Hematopoietic multipotent progenitor cell treated with erythropoietin and hydrocortisone succinate and interleukin-3 and kit ligand, for 15 days (in vitro differentiated cells): ENCODE results near the gene SHROOM2.
"Not testable (repeated sequence)": the region's sequence is repeated elsewhere in the genome, so short reads cannot be mapped to it uniquely, and the experiment has no call there.

ENCODE experiments used
- DNase-seq: peaks from one replicate; pipeline ENCODE4 v3.0.0-alpha.2; 2015; ENCODE audit warnings: low spot score

The SHROOM2 gene

DNA sequence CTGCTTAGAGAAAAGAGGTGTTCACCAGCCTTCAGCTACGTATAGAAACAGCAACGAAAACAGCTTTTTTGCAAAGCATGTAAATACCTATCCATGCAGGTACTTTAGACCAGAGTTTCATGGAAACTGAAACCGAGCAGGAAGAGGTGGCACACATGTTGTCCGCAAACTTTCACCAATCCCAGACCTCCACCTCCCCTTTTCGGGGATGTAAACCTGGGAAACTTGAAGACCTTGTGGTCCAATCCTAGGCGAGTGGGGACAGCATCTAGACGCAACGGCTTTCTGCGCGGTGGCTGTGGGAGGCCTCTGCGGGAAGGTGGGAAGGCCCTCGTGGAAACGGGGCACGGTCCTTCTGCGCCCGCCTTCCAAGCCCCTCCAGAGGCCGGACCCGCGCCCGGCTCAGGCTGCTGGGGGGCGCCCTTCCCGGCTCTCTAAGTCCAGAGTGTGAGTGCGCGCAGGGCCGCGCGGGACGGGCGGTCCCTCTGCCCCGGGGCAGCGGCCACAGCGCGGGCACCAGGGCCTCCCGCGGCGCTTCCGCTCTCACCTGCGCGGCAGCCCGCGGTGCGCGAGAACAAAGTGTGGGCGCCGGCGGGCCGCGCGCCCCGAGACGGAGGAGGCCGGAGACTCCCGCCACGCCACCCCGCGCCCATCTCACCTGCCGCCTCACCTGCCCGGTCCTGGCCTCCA is 830 bp upstream of the SHROOM2 start:
- no peak for DNase-seq

DNA sequence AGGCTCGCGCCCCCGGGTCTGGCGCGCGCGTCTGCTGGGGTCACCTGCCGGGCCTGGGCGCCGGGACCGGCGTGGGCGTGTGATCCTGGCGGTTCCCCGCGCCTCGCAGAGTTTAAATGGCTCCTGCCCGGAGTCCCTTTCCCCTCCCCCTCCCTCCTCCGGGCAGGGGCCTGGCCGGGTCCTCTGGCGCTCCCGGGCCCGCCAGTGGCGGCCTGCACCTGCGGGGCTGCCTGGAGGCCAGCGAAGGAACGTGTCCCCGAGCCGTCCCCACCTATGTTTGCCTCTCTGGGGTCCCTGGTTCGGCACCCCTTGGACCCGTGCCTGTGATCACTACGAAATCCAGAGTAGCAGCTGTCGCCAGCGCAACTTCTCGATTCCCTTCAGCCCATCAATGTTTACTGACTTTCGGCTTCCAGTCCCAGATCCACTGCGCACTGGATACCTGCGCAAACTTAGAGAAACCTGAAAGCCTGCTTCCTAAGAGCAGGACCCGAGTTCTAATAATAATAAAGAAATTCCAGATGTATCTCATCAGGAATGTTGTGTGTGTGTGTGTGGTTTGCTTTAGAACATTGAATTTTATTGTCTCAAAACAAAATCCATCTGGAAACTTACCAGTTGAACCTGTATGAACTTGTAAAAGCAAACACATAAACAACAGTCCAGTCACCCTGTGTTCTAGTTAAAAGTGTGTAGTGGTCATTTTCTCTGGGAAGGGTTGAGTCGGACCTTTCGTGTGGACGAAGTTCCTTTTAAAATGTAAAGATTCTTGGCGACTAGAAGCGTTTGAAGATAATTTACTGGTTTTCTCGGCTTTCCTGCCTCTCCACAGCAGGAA is 788 bp downstream of the SHROOM2 start:
- DNase-seq = no peak

DNA sequence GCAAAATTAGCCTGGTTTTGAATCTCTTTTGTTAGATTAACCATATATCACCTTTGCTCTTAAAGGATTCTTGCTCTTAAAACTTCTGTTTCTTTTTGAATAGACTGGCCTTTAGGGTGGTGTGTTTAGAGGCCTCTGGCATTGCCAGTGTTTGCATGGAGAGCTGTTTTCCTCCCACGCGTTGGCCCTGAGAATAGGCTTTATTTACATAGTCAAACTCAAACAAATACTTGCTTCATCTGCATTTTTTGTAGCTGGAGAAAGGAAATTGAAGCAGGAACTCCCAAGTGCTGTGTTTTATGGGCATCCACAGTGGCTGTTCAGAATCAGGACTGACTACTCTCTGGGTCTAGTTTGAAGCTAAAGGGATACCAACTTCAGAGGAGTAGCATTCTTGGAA is 2.7 kb downstream of the SHROOM2 start:
- no peak for DNase-seq

DNA sequence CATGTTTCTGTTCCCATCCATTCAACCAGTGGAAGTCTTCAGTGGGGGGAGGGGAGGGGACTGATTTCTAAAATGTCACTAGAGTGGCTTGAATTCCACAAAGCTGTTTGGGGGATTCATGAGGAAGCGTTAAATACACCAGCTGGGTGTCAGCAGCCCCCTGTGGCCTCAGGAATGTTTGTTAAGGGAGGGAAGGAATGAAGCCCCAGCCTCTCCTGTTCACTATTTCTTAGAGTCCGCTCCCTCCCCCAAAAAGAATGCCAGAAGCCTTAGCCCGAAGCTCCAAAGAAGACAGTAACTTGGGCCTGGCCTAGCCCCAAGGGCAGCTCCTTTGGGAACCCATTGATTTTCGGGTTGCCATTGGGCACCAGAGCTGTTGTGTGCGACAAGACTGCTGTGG is 3.3 kb downstream of the SHROOM2 start:
- no peak for DNase-seq

DNA sequence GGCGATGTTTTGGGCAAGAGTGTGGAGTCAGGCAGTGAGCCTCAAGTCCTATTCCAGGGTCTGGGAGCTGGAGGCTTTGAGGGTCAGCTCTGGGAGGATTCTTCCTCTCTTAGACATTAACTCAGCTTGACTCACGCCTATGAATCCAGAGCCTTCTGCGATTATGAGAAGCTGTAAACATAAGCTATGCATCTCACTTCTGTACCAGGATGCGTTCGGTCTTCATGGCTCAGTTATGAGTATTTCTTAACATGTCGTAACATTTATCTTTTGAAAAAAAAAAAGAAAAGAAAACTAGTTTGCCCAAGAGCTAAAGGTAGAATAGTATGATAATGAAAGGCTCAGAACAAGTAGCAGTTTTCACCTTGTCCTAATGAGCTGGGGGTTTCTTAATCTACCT is 4.6 kb downstream of the SHROOM2 start:
- DNase-seq = no peak

DNA sequence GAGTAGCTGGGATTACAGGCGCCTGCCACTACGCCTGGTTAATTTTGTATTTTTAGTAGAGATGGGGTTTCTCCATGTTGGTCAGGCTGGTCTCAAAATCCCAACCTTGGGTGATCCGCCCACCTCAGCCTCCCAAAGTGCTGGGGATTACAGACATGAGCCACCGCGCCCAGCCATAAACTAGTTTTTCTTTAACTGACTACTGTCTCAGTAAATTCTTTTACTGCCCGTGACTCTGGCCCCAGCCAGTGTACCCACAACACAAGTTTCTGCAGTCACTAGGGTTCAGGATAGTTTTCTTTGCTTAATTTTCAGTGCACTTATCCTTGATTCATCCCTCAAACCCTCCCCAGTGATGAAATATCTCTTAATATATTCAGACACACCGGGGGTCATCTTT is 8.3 kb downstream of the SHROOM2 start:
- no peak for DNase-seq

DNA sequence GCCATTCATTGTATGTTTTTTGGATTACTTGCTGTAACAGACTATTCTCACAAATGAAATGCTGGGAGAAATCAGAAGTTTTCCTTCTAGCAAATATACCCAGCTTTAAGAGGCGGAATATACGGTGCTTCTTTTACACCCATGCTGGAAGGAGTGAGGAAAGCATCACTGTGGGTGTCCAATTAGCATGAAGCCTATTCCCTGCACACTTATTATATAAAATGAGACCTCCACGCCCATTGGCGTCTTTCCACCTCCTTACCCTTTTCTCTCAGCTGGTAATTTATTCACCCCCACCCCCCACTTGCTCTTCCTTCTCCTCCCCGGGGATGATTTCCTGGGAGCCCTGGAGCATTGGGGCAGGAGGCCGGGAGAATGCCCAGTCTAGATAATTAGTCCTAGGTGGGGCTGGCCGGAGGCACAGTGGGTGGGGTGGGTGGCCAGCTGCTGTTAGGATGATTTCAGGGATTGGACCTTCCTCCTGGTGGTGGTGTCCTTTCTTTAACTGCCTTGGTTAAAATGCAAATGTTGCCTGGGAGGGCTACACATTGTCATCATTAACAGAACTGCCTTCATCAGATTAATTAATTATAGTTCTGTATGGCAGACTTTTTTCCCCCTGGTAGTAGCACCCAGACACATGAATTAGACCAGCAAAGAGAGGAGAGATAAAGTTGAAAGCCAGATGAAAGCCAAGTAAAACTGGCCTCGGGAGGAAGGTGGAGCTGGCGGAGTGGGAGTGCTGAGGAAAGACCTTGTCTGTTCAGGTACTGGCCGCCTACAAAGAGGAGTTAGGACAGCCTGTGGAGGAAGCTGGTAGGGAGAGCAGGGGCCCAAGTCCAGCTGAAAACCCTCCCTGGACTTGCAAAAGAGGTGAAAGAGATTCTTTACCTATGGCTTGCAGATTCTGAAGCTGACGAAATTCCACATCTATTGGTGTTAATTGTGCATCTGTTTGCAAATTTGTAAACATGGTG is 11.4 kb downstream of the SHROOM2 start:
- no peak for DNase-seq

DNA sequence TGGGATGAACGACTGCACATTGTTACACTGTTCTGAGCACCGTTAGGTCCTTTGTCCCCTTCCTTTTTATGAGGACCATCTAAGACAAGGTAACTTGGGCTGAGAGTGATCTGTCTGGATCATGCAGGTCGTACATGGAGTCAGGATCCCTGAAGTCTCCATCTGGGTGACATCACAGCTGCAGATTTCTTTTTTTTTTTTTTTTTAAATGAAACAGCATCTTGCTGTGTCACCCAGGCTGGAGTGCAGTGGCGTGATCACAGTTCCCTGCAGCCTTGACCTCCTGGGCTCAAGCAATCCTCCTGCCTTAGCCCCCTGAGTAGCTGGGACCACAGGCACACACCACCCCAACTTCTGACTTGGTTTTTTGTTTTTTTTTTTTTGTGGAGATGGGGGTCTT is 16.5 kb downstream of the SHROOM2 start:
- no peak for DNase-seq

DNA sequence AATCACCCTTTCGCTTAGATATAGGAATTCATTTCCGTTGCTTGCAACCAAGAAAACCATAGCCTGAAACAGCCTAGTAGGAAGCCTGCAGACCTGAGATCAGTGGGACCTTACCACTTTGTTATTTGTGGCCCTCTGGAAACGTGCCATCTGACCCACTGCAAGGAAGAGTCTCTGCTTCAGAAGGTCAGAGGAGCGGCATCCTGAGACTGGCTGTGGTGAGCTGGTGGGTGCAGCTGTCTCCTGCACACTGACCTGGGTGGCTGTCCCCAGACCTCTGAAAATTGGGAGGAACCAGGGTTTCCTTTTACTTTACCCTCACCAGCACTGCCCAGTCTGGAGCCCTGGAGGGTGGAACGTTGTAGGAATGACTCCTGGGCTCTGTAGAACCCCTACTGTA is 18.2 kb downstream of the SHROOM2 start:
- DNase-seq = no peak

DNA sequence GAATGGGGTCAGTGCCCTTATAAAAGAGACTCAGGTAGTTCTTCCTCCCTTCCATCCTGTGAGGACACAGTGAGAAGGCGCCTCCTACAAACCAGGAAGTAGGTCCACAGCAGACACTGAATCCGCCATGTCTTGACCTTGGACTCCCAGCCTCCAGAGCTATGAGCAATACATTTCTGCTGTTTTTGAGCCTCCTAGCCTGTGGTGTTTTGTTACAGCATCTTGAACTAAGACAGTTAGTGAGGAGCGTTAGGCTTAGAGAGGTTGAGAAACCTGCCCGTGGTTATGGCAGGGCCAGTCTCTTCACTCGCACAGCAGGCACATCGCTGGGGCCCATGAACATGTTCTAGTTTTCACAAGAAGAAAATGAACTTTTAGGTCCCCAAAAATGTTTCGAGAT is 19.7 kb downstream of the SHROOM2 start:
- no peak for DNase-seq

DNA sequence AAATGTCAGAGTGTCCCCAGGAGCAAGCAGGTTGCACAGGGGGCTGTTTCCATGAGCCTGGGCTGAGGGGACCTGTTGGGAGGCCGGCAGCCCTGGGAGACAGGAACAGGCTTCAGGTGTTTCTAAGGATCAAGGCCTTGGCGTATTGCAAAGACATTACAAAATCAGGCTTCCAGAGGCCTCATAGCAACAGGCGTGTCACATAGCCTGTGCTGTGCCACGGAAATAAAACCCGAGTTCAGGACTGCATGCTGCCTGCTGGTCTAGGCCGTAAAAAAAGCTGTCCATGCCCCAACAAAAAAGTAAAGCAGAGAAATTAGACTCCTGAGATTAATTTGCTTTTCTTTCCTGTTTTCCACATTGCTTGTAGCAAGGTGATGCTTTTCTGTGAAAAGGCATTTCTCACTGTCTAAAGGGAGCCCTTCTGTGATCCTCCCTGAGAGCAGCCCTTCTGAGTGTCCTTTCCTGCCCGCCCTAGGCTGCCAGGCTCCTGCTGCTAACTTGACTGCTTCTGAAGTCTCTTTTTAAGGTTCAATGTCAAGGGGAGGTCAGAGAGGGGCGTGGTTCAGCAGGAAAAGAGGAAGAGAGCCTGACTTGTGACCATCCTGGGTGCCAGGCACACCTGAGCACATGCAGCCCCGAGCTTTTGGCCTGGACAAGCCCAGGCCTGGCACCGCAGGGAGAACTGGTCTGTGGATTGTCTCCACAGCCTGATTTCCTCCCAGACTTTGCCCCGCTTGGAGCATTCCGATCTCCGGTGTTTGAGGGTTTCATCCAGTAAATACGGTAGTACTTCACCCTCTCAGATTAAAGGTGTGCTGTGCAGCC is 21.3 kb downstream of the SHROOM2 start:
- no peak for DNase-seq

DNA sequence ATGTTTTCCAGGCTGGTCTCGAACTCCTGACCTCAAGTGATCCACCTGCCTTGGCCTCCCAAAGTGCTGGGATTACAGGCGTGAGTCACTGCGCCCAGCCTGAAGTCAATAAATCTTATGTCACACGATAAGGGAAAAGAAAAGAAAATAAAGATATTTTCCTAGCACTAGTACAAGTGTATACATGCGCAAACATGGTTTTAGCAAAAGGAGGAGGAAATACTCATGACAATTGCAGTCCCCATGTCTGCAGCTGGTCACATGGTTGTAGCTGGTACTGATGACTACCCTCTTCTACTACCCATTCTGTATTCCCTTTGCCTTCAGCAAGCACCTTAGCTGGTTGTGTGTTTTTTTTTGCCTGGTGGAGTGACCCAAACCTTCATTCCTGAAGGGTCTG is 23.6 kb downstream of the SHROOM2 start:
- not testable (repeated sequence) for DNase-seq

DNA sequence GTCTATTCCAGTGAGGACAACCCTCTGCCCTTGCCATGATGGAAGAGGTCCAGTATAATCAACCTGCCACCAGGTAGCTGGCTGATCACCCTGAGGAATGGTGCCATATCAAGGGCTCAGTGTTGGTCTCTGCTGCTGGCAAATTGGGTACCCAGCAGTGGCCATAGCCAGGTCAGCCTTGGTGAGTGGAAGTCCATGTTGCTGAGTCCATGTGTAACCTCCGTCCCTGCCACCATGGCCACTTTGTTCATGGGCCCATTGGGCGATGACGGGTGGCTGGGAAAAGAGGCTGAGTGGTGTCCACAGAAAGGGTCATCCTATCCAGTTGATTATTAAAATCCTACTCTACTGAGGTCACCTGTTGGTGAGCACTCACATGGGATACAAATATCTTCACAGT is 24.9 kb downstream of the SHROOM2 start:
- DNase-seq = not testable (repeated sequence)

DNA sequence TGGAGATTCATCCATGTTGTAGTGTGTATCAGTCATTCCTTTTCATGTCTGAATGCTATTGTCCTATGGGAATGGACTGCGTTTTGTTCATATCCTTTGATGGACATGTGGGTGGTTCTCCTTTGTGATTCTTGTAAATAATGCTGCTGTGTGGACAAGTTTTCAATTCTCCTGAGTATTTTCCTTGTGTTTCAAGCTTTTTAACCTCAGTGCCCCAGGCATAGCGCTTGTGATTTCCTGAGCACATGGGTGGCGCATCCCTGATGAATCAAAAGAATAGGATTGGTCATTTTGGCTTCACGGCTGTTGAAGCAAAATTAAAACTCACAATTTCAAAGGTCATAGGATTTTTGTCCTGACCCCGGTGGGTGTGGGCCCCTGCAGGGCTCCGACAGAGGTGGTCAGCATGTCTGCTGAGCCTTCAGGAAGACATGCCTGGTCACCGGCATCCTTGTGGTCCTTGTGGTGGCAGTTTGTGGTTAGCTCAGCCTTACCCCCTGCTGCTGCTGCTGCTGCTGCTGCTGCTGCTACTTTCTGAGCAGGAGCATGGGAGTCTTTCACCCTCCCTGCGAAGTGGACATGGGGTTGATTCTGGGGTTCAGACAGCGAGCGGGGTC is 30.0 kb downstream of the SHROOM2 start:
- no peak for DNase-seq

DNA sequence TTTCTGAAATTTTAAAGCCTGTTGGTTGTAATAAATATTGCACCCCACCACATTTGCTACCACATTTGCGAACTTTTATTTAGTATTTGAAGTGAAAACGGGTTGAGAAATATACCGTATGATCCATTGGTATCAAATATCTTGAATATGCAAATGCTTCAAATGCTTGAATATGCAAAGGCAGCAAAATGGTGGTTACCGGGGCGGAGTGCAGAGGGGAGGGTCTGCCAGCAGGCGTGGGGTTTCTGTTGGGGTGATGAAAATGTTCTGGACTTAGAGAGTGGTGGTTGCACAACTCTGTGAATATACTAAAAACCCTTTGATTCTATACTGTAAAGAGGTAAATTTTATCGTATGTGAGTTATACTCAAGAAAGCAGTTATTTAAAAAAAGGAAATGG is 35.3 kb downstream of the SHROOM2 start:
- DNase-seq = no peak

DNA sequence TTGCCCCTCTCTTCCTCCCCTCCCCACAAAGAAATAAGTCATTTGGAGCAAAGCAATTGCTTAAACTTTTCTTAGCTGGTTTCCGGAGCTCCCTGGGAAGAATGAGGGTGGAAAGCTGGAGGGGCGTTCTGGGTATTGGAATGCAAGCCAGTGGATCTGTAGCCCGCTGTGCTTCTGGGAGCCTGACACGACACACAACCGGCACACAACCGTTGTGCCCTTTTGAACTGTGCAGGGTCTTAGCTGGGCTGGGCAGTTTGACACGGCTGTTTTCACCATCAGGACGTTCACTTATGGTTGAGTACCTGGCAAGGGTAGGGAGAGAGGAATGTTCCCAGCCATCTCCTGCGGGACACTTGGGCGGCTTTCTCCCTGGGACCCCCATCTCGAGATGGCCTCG is 38.3 kb downstream of the SHROOM2 start:
- DNase-seq = no peak

DNA sequence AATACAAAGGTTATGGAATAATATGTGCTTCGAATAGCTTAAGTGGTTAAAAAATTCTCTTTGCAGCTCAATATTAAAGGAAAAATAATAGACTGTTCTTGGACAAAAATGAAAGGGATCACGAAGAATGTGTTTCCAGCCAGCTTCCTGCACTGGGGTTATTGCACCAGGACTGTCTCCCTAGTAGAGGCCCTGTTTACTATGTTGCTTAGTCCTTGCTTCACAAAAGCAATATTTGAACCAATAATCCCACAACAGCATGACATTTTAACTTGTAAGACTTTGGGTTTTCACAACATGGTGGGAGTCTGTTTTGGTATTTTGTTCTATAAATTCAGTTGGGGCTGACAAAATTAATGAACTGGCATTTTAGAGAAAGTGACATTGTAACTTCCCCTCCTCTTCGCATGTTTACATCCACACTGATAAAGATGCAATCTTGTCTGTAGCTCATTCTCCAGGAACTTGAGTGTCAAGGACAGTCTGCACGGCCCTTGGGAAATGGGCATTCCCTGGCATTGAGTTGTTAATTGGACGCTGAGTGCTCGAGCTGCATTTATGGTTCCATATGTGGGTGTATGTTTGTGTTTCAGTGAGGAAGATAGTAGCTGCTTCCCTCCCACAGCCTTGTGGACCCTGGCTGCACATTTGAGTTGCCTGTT is 39.0 kb downstream of the SHROOM2 start:
- no peak for DNase-seq

DNA sequence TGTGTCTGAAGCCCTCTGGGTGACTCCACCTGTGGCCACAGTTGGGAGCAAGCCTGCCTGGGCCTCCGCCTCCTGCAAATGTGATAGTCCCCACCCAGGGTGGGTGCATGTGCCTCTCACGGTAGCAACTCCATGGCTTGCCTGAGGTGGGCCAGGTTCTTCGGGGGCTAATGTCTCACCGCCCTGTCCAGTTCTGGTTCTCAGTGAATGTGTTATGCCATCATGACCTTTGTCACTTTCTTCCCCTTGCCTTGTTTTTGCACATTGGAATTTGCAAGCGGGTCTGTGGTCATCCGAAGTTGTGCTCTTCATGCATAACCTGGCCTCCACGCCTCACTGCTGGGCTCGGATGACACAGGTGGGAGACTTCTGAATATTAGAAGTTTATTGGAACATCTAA is 39.7 kb downstream of the SHROOM2 start:
- DNase-seq = no peak

DNA sequence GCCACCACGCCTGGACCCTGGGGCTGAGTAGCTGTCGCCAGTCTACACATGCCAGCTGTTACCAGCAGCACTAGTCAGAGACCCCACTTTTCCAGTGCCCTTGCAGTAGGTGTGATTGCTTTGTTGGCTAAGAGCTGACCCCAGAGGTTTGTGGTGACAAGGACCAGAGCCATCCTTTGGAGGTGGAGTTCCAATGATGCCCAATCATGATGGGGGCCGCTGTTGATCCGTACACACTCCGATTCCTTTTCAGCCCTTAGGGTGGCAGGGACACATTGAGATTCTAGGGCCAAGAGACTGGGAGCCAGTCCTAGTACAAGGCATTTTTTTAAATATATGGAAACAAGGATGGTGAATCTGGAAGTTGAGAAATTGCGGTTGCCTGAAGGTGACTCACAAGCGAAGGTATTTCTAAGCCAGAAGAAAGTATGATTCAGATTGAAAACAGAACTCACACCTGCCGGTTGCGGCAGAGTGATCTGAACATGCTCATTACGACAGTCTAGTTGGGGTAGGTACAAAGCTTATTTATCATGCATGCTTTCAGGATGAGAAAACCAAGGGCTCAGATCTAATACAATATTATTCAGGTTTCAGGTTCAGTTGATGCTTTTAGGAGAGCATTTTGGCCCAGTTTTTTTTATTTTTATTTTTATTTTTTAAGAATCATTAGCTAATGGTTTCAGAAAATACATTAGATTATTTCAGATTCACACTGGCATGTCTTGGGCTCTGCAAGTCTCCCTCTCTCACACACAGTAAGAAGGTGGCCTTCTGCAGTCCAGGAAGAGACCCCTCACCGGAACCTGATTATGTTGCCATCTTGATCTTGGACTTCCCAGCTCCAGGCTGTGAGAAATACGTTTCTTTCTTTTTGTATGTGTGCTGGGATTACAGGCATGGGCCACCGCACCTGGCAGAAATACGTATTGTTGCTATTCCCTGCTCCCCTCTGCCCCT is 43.4 kb downstream of the SHROOM2 start:
- DNase-seq = no peak
